HUDEP-2 (cell line): ENCODE measurements around the gene AGR2.

ENCODE experiments used
- DNase-seq, 76 experiments: peaks; one replicate each; lab custom pipeline; 2025; ENCODE audit not compliant: unreplicated experiment in 76 of 76; lab: John Stamatoyannopoulos, UW

AGR2 gene

DNA sequence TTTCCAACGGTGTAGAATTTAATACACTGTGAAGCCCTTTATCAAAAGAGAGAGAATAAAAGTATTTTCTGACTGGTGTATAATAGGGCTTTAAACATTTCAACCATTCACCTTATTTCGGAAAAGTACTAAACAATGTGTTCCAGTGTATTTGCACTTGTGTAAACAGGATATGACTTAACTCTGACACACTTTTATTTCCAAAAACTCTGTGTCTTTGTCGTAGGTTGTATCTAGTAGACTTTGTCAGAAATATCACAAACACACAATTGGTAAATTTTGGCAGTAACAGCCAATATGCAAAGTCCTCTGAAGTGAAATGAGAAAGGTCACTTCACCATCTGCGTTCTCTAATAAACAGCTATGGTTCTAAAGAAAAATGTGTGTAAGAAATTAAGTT is 61.6 kb downstream of the AGR2 start:
- DNase-seq, result no peak

- peak in 2 of 76 experiments; percentile 11 to 31 for DNase-seq
These were observed 62.3 kb downstream of the AGR2 start for GRCh38 chr7:16742547-16742946.
